Lung (tissue), 12 donors: ENCODE results near the gene REEP1. TPM values are rescaled to one million over a fixed set of nuclear protein-coding genes. Genes with fewer than 3 reads are reported as not detected.
"Not testable (repeated sequence)": the region's sequence is repeated elsewhere in the genome, so short reads cannot be mapped to it uniquely, and the experiment has no call there.

Source experiments
- ATAC-seq: fragments of 200-7000 bp; cut with Tn5 transposase; one replicate; pipeline ENCODE4 v1.9.1; 2020; ENCODE audit warnings: moderate number of reproducible peaks; ENCODE audit not compliant: insufficient read depth, low FRiP score
- DNase-seq, 3 donors: peaks; one replicate each; pipeline ENCODE4 v3.0.0-alpha.2; 2013 to 2017
- H3K27ac ChIP-seq, 2 donors: one replicate each; pipeline ENCODE4 v1.5.1; 2013; ENCODE audit warnings: mild to moderate bottlenecking in 2 of 2, moderate library complexity in 2 of 2, control low read depth in 1 of 2, inconsistent platforms in 1 of 2, low read depth in 1 of 2, low read length in 1 of 2
- H3K27me3 ChIP-seq, 3 donors: one replicate each; pipeline ENCODE4 v1.5.1; 2013; ENCODE audit warnings: low read length in 2 of 3; ENCODE audit not compliant: control insufficient read depth in 3 of 3, insufficient read depth in 3 of 3
- H3K36me3 ChIP-seq, 4 donors: one replicate each; pipeline ENCODE4 v1.5.1; 2013; ENCODE audit warnings: low read length in 4 of 4, mild to moderate bottlenecking in 1 of 4, moderate library complexity in 1 of 4; ENCODE audit not compliant: control insufficient read depth in 4 of 4, insufficient read depth in 4 of 4
- H3K4me1 ChIP-seq, 5 donors: one replicate each; pipeline ENCODE4 v1.5.1; 2013; ENCODE audit warnings: low read length in 5 of 5, mild to moderate bottlenecking in 2 of 5, moderate library complexity in 1 of 5; ENCODE audit not compliant: control insufficient read depth in 5 of 5, insufficient read depth in 5 of 5
- H3K4me3 ChIP-seq: one replicate; pipeline ENCODE4 v1.5.1; 2013; ENCODE audit warnings: mild to moderate bottlenecking, control low read depth, moderate library complexity
- H3K9ac ChIP-seq, 2 donors: one replicate each; pipeline ENCODE4 v1.5.1; 2013; ENCODE audit warnings: low read length in 2 of 2, control low read depth in 1 of 2; ENCODE audit not compliant: insufficient read depth in 1 of 2
- H3K9me3 ChIP-seq, 4 donors: one replicate each; pipeline ENCODE4 v1.5.1; 2013; ENCODE audit warnings: low read length in 3 of 4, mild to moderate bottlenecking in 1 of 4, moderate library complexity in 1 of 4; ENCODE audit not compliant: control insufficient read depth in 4 of 4, insufficient read depth in 3 of 4
- WGBS, 2 donors: extraction: QIAGEN DNeasy Blood & Tissue Kit; methylation state at CpG; one replicate each; pipeline ENCODE4 v1.1.7; 2013; 5-methylcytosine and 5-hydroxymethylcytosine counted together
- polyA plus RNA-seq, 2 donors: library from polyadenylated mRNA; stranded (reverse); fragments of 200-250 nt; gene quantifications; one replicate each; pipeline ENCODE4 v1.2.1, GENCODE V29; 2013
- total RNA-seq, 2 donors: library from RNA; depleted of rRNA in 1 of 2; stranded (reverse); fragments of >200 nt in 1 of 2; gene quantifications; one replicate each; pipeline ENCODE4 v1.2.1, GENCODE V29; 2014 to 2021
- TF ChIP-seq, protein P1 (sequence below): IDR thresholded peaks from 2 replicates; pipeline ENCODE4 v1.5.1; 2012; ENCODE audit warnings: mild to moderate bottlenecking; ENCODE audit errors: control extremely low read depth, extremely low read depth
- donor health status: control.
- donor health status: control.
- donor health status: Bipolar disorder and iron deficiency.
- donor health status: healthy.
- donor health status: DM: yes; HTN: yes; CAD: no.

REEP1 gene
- total and polyA plus RNA-seq, 4 donors: 2.4 to 19.7 (median 5.4) TPM

DNA sequence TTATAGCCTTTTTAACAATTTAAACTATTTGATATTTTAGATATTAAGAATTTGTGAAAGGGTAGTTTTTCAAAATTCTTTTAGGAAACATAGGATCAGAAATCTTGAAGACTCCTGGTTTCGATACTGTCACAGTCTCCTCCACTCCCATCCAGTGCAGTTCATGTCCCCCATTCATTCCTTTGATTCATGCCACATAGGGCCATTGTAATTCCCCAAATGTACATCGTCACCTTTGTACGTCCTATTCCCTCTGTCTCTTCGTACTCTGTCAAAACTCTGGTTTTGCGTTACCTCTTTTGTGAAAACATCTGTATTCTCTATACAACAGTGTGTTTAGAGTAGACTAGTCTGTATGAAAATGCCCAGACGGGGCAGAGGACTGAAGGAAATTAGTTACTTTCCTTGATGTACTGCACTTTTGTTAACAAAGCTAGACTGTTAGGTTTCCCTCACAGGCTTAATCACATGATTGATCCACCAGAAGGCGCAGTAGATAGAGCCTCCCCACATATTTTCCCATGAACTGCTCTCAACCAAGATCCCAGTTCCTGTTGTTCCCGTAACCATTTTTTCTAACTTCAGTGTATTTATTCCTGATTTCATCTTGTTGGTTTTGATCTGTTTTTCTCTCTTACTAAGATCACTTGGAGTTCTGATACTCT lies 135.6 kb downstream of the REEP1 start:
- Histone ChIP-seq H3K9me3 (no peaks in the 10 kb centered on the region), H3K4me3 (no peak overlapping the region), H3K4me1 (peaks cover 0 to 17% (median 8%) of the 10 kb centered on the region in 5 donors), H3K27ac (peak overlapping the region in 1 of 2 donors; percentile 66), H3K9ac (no peak overlapping the region), H3K36me3 (peaks cover 5 to 6% (median 6%) of the 10 kb centered on the region in 4 donors), H3K27me3 (no peaks in the 10 kb centered on the region)
- ATAC-seq (no peak), DNase-seq (peak in 1 of 3 donors; percentile 26)
- 89 to 91% methylated on average over 8 of the region's 8 CpGs for WGBS, 2 donors
- TF ChIP-seq, protein P1, sequence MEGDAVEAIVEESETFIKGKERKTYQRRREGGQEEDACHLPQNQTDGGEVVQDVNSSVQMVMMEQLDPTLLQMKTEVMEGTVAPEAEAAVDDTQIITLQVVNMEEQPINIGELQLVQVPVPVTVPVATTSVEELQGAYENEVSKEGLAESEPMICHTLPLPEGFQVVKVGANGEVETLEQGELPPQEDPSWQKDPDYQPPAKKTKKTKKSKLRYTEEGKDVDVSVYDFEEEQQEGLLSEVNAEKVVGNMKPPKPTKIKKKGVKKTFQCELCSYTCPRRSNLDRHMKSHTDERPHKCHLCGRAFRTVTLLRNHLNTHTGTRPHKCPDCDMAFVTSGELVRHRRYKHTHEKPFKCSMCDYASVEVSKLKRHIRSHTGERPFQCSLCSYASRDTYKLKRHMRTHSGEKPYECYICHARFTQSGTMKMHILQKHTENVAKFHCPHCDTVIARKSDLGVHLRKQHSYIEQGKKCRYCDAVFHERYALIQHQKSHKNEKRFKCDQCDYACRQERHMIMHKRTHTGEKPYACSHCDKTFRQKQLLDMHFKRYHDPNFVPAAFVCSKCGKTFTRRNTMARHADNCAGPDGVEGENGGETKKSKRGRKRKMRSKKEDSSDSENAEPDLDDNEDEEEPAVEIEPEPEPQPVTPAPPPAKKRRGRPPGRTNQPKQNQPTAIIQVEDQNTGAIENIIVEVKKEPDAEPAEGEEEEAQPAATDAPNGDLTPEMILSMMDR: no peak

DNA sequence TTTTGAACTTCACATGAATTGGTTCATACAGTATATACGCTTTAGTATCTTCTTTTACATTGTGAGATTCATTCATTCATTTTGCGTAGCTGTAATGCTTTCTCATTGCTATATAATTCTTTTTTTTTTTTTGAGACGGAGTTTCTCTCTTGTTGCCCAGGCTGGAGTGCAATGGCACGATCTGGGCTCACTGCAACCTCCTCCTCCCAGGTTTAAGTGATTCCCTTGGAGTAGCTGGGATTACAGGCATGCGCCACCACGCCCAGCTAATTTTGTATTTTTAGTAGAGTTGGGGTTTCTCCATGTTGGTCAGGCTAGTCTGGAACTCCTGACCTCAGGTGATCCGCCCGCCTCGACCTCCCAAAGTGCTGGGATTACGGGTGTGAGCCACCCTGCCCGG lies 136.9 kb downstream of the REEP1 start:
- ATAC-seq, H3K9ac ChIP-seq, DNase-seq, H3K9me3 ChIP-seq, H3K27ac ChIP-seq, H3K4me3 ChIP-seq, H3K36me3 ChIP-seq, H3K27me3 ChIP-seq: not testable (repeated sequence)
- 91 to 93% methylated on average over 11 of the region's 11 CpGs for WGBS, 2 donors
- peaks cover 4 to 23% (median 8%) of the 10 kb centered on the region in 5 donors for H3K4me1 ChIP-seq

DNA sequence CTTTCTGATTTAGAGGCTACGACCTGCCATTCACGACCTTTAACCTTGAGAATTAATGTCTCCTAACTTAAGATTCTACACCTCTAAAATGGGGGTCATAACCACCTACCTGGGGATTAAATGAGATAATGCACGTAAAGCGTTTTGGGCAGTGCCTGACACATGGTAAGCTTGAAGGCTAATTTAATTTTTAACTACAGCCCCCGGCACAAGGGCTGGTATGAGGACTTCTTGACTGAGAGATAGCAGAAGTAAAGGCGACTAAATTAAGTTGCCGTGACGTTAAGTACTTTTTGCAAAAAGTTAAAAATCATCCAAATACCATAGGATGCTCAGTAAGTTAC lies 137.6 kb downstream of the REEP1 start:
- whole genome bisulfite sequencing, 2 donors: 2% methylated on average over 8 of the region's 8 CpGs
- DNase-seq: no peak
- no peaks in the 10 kb centered on the region for H3K36me3 ChIP-seq
- ATAC-seq: no peak
- no peaks in the 10 kb centered on the region for H3K9me3 ChIP-seq
- peaks cover 4 to 23% (median 7%) of the 10 kb centered on the region in 5 donors for H3K4me1 ChIP-seq
- peak overlapping the region; percentile 61 for H3K4me3 ChIP-seq
- TF ChIP-seq, protein P1: no peak
- peak overlapping the region; percentile 62 to 85 for H3K27ac ChIP-seq
- peak overlapping the region; percentile 66 to 72 for H3K9ac ChIP-seq
- no peaks in the 10 kb centered on the region for H3K27me3 ChIP-seq

DNA sequence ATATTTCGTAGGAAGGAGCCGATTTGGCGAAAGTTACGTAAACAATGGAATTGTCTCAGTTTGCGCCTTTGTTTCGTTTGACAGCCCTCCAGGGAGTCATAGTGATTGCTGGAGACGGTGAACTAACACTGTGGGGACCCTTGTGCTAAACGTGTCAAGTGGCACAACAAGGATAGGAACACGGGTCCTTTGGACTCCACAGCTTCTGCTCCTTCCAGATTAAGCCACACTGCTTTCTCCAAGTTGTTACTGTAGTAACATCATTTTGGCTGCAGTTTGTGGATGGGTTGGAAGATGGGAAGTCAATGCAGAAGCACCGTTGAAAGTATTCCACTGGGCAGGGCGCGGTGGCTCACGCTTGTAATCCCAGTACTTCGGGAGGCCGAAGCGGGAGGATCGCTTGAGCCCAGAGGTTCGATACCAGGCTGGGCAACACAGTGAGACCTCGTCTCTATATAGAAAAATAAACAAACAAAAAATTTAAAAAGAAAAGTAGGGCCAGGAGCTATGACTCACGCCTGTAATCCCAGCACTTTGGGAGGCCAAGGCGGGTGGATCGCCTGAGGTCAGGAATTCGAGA lies 141.5 kb downstream of the REEP1 start:
- Histone ChIP-seq H3K36me3 (peaks cover 0 to 4% (median 0%) of the 10 kb centered on the region in 4 donors), H3K9me3 (no peaks in the 10 kb centered on the region), H3K4me1 (peaks cover 8 to 29% (median 15%) of the 10 kb centered on the region in 5 donors), H3K27ac (peak overlapping the region; percentile 89 to 99), H3K9ac (peak overlapping the region in 1 of 2 donors; percentile 82), H3K27me3 (no peaks in the 10 kb centered on the region), H3K4me3 (peak overlapping the region; percentile 82)
- 39 to 42% methylated on average over 23 of the region's 23 CpGs for WGBS, 2 donors
- TF ChIP-seq, protein P1: no peak
- DNase-seq (no peak), ATAC-seq (no peak)
